LNCaP clone FGC (cell line): ENCODE data around the gene MARF1.
"Not testable (repeated sequence)": the region's sequence is repeated elsewhere in the genome, so short reads cannot be mapped to it uniquely, and the experiment has no call there.

Source experiments
- DNase-seq: peaks from one replicate; pipeline ENCODE4 v3.0.0-alpha.2; 2011; ENCODE audit warnings: low read depth
- H3K4me3 ChIP-seq: 2 replicates; pipeline ENCODE4 v1.5.1; 2011; ENCODE audit warnings: mild to moderate bottlenecking, low read depth, low read length, control low read depth
- CTCF ChIP-seq: IDR thresholded peaks from 2 replicates; pipeline ENCODE4 v1.5.1; 2012; ENCODE audit warnings: mild to moderate bottlenecking; ENCODE audit not compliant: control insufficient read depth, insufficient read depth; ENCODE audit errors: extremely low read depth

The MARF1 gene

GRCh38 chr16:15609286-15609649, 33.7 kb downstream of the MARF1 start:
- H3K4me3 ChIP-seq = no peak overlapping the region
- TF ChIP-seq CTCF = no peak
- no peak for DNase-seq

GRCh38 chr16:15608398-15609285, 34.3 kb downstream of the MARF1 start:
- no peak overlapping the region for H3K4me3 ChIP-seq
- DNase-seq = no peak
- TF ChIP-seq CTCF = no peak

GRCh38 chr16:15607700-15608396, 35.1 kb downstream of the MARF1 start:
- DNase-seq = no peak
- H3K4me3 ChIP-seq = no peak overlapping the region
- no peak for TF ChIP-seq CTCF

GRCh38 chr16:15607221-15607699, 35.7 kb downstream of the MARF1 start:
- DNase-seq, H3K4me3 ChIP-seq: not testable (repeated sequence)

GRCh38 chr16:15606518-15607220, 36.3 kb downstream of the MARF1 start:
- DNase-seq = no peak
- TF ChIP-seq CTCF = no peak
- no peak overlapping the region for H3K4me3 ChIP-seq

GRCh38 chr16:15605839-15606517, 37.0 kb downstream of the MARF1 start:
- H3K4me3 ChIP-seq = no peak overlapping the region
- no peak for DNase-seq
- TF ChIP-seq CTCF = no peak
